Activated T-helper 9 cell treated with anti-CD3 and anti-CD28 coated beads, Interleukin-2, amount 50 U/mL, for 16 hours (primary cell): ENCODE results near the gene FZD10.

Experiments
- DNase-seq: peaks from one replicate; pipeline ENCODE4 v3.0.0-alpha.2; 2020; ENCODE audit warnings: low read depth

Gene FZD10

DNA sequence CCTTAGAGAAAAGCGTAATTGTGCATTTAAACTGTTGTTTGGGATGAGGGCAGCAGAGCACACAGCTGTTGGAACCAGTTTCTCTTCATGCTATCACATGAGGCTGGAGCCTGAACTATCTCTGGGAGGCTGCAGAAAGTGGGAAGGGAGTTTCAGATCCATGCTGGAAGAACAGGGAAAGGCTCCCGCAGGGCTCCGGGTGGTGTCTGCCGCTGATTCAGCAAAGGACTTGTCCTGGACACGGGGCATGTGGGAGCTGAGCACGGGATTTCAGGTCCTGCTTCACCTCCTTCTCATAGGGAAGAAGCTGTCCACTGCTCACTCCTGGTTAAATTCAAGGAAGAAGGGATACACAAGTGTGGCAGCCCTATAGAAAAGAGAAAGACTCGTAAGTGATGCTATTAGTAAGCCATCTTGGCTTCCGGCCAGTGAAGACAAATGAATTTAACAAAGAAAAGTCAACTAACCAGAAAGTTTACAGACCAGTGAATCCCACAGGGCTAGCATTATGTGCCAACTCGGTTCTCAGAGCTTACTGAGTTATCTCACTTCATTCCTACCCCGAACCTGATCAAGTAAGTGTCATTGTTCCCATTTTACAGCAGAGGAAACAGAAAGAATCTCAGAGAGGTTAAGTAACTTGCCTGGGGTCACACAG, 6.7 kb upstream of the FZD10 start:
- DNase-seq, result no peak

DNA sequence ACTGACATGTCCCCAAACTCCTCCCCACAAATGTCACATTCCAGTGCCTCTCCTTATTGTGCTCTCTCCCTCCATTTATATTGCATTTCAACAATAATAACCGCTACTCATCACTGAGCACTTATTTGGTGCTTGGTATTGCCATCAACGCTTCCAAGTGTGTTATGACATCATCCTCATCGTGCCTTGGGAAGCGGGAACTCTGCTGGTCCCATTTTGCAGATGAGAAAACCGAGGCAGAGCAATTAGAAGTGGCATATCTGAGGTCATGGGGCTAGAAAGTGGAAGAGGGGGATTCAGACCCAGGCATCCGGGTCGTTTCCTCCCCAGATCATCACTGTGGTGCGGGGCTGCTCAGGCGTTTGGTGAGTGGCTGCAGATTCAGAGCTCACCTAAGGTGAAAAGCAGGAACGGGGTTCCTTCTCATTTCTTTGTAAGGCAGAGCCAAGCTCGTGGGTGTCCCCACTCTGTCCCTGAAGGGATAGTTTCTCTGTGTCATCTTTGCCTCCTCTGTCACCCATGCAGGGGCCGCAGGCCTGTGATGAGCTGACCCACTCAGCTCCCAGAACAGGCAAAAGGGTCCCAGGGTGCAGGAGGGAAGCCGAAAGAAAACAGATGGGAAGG, 5.5 kb upstream of the FZD10 start:
- DNase-seq, result no peak

DNA sequence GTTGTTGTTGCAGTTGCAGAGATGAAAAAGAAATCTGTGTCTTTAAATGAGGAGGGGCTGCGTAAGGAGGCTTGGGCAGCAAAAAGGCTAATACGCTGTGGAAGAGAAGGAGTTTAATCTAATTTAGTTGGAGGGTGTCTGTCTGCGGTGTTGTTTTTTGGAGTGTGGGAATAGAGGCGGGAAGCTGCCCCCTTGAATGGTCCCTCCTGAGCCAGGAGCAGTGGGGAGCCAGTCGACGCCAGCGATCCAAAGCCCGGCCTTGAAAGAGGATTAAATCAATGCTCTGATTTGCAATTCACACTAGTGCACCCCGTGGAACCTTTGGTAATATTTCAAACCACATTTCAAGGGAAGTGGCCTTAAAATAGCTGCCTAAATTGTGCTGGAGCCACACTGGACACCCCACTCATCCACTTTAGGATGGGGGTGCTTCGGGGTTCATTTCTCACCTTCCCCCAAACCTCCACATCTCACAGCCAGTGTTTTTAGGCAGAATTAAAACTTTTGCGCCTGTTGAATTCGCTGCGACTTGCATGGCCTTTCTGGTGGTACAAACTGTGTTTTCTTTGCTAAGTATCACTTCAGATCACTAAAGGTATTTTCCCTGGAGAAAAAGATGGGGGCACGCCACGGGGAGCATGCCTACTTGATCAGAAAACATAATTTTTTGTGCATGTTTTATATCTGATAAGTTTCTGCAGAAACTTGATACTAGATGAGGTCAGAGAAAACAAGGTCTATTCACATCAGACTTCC, 4.1 kb upstream of the FZD10 start:
- no peak for DNase-seq

DNA sequence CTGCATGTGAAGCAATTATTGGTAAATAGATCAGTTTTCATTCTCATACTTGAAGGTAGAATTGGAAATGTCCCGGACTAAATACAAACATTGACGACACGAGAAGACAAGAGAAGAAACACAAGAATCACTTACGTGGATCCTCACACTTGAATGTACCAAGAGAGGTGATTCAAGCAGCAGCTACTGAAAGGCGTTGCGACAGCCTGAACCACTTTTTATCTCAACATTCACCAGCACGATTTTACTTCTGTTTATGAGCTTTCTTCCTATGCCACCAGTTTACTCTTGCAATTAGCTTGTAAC, 3.6 kb upstream of the FZD10 start:
- DNase-seq, result no peak

DNA sequence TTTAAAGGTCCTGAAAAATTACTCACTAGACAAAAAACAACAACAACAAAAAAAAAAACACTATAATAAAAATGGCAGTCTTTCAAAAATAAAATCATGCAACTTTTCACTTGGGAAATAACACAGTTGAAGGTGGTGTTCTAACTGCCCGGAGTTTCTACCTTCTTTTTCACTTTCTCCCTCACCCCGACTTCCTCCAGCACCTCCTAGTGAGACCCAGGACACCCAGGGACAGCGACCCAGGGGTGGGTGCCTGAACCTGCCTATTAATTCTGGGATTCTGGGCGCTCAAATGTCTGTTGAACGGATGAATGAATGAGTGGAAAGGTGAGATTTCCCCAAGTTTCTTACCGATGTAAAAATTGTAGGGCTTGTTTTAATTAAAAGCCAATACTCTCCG, 2.0 kb upstream of the FZD10 start:
- no peak for DNase-seq

DNA sequence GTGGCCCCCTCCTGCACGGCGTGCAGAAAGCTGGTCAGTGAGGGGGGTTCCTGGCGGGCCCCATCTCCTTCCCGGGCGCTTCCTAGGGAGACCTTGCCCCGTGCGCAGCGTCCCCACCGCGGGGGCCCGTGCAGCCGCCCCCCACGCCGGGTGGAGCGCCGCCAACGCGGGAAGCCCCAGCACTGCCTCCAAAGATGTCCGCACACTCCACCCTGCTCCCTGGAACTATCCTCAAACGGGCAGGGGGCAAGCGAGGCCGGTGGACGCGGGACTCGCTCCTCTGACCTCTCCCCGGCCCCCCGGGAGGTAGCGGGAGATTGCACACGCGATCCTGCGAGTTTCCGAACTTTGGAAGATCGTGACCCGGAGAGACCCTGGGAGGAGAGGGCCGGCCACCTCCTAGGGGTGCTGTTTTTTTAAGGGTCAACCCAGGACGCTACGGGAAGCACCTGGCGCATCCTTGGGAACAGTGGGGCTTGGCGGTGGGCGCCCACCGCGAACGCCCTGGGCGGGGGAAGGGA, 1.5 kb upstream of the FZD10 start:
- DNase-seq, result no peak

DNA sequence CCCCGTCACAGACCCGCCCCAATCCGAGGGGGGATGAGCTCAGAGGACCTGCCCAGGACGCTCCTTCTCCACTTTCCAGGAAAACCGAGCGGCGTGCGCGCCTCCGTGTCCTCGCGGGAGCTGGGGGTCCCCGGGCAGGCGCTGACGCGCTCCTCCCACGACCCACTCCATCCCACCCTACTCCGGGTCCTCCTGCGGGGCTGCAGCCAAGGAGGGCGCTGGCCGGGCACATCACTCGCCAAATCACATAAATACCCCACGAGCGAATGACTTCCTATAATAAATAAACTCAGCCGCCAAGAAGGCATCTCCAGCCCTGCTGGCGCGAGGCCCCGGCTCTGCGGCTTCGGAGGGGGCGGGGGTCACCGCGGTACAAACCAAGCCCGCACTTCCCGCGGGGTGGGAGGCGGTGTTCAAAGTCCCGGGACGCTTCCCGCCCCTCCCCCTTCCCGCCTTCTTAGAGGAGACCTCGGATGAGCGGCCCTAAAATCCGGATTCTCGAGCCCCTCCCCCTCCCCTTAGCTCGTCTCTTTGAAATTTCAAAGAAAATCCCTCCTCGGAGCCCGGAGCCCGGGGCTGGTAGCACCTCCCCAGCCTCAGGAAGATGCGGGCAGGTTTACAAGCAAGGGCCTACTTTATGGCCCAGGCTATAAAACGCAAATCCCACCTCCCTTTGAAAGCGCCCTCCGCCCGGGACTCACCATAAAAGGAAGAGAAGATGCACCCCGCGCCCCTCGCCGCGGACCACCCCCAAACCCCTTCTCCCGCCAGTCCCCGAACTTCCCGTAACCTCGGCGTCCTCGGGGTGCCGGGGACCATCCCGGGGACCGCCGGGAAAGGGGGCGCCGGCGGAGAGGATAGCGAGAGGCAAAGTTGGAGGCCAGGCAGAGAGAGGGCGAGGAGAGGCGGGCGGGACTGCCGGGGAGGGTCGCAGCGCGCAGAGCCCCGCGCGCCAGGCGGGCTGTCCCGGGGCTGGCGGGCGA, 712 bp upstream of the FZD10 start:
- DNase-seq, result no peak

DNA sequence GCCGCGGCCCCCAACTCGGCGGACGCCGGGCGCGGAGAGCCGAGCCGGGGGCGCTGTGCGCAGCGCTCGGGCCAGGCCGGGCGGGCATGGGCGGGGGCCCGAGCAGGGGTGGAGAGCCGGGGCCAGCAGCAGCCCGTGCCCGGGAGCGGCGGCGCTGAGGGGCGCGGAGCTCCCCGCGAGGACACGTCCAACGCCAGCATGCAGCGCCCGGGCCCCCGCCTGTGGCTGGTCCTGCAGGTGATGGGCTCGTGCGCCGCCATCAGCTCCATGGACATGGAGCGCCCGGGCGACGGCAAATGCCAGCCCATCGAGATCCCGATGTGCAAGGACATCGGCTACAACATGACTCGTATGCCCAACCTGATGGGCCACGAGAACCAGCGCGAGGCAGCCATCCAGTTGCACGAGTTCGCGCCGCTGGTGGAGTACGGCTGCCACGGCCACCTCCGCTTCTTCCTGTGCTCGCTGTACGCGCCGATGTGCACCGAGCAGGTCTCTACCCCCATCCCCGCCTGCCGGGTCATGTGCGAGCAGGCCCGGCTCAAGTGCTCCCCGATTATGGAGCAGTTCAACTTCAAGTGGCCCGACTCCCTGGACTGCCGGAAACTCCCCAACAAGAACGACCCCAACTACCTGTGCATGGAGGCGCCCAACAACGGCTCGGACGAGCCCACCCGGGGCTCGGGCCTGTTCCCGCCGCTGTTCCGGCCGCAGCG, 639 bp downstream of the FZD10 start:
- DNase-seq, result no peak

DNA sequence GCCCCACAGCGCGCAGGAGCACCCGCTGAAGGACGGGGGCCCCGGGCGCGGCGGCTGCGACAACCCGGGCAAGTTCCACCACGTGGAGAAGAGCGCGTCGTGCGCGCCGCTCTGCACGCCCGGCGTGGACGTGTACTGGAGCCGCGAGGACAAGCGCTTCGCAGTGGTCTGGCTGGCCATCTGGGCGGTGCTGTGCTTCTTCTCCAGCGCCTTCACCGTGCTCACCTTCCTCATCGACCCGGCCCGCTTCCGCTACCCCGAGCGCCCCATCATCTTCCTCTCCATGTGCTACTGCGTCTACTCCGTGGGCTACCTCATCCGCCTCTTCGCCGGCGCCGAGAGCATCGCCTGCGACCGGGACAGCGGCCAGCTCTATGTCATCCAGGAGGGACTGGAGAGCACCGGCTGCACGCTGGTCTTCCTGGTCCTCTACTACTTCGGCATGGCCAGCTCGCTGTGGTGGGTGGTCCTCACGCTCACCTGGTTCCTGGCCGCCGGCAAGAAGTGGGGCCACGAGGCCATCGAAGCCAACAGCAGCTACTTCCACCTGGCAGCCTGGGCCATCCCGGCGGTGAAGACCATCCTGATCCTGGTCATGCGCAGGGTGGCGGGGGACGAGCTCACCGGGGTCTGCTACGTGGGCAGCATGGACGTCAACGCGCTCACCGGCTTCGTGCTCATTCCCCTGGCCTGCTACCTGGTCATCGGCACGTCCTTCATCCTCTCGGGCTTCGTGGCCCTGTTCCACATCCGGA, 1.4 kb downstream of the FZD10 start:
- DNase-seq, result no peak

DNA sequence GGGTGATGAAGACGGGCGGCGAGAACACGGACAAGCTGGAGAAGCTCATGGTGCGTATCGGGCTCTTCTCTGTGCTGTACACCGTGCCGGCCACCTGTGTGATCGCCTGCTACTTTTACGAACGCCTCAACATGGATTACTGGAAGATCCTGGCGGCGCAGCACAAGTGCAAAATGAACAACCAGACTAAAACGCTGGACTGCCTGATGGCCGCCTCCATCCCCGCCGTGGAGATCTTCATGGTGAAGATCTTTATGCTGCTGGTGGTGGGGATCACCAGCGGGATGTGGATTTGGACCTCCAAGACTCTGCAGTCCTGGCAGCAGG, 1.9 kb downstream of the FZD10 start:
- DNase-seq, result no peak

DNA sequence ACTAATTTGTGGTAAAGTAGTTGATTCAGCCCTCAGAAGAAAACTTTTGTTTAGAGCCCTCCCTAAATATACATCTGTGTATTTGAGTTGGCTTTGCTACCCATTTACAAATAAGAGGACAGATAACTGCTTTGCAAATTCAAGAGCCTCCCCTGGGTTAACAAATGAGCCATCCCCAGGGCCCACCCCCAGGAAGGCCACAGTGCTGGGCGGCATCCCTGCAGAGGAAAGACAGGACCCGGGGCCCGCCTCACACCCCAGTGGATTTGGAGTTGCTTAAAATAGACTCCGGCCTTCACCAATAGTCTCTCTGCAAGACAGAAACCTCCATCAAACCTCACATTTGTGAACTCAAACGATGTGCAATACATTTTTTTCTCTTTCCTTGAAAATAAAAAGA, 2.7 kb downstream of the FZD10 start:
- DNase-seq, result no peak

DNA sequence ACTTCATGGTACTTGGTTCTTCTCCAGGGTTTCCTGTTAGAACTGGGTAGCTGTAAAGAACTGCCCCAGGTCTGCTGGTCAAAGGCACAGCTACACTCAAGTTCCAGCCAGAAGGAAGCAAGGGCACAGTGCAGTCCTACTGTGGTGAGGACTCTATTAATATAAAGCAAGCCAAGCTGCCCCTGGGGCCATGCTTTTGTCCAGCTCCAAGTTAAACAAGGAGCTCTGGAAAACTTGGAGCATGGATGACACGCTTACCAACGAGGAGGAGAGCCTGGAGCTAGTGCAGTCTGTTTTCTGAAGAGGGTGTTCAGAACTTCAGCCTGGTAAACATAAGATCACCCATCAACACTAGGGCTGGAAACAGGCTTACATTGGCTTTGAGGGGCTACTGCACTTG, 4.0 kb downstream of the FZD10 start:
- DNase-seq, result no peak

DNA sequence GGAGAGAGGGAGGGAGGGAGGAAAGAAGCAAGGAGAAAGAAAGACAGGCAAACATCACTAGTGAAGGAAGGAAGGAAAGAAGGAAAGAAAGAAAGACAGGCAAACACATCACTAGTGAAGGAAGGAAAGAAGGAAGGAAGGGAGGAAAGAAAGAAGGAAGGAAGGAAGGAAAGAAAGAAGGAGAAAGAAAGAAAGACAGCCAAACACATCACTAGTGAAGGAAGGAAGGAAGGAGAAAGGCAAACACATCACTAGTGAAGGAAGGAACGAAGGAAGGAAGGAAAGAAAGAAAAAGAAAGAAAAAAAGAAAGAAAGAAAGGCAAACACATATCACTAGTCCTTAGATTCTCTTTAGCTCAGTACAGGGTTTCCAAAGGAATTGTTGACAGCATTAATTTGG, 5.3 kb downstream of the FZD10 start:
- DNase-seq, result no peak

DNA sequence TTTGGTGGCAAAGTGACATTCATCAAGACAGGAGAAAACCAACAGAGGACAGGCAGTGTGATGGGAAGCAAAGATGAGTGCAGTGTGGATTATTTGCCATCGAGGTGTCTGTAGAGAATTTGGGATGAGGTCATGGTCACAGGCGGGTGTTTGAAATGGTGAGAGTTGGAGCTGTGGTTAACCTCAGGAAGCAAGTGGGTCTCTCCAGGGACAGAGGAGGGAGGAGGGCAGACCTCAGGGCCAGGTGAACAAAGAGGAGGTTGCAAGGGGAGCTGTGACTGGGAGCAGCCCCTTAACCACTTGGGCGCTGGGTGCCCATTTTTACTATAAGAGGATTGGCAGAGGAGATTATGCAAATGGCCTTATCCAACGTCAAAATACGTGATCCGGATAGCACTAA, 7.0 kb downstream of the FZD10 start:
- no peak for DNase-seq

DNA sequence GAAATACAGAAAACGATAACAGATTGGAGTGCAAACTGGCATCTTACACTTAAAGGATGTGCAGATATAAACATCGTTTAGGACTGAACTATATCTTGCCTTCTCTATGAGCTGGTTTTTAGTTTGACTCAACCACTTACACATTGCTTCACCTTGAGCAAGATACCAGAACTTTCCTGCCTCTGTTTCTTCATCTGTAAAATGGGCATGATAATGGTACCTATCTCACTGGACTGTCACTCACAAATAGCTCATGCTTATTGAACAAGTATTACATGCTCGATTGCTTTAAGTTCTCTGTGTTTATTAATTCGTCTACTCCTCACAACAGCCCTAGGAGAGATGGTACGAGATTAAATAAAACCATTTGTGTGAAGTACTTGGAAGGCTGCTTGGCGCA, 7.7 kb downstream of the FZD10 start:
- DNase-seq, result no peak

DNA sequence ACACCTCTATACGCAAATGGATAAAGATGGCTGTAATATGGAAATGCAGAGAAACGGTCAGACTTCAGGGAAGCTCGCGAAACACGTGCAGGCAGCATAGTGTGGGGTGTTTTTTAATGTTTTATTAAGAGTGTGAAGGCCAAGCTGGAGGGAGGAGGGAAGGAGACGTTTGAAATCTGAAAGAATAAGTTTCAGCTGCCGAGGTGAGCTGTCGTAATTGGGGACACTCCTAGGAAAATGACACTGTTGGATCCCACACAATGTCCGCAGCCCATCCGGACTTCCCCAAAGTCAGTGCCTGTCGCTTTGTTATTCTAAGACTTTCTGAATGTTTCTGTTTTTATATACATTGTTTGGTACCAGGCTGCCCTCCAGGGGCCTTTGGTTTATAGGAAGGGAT, 8.3 kb downstream of the FZD10 start:
- DNase-seq, result no peak

DNA sequence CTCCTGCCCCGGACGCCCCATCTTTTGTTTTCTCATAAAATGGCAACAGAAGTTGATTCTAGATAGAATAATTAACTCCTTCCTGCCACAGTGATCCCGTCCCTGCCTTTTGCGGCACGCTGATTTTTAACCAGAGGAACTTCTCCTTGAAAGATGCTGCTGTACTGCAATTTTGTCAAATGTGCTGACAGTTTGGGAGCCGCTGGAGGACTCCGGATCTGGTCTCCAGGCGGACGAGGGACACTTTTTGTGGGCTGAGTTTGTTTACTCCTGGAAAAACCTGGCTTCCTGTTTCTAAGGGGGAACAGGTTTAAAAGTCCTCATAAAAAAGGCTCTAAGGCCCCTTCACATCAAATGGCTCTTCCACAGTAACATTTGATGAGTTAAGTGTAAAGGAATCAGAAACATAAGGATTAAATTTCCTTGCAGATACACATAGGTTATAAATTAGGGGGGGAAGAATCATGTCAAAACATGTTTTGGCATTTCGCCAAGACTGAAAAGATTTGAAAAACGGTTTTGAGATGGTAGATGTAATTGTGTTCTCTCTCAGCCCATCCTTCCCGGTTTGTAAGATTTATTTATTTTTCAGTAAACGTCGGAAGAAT, 15.5 kb downstream of the FZD10 start:
- DNase-seq, result no peak

DNA sequence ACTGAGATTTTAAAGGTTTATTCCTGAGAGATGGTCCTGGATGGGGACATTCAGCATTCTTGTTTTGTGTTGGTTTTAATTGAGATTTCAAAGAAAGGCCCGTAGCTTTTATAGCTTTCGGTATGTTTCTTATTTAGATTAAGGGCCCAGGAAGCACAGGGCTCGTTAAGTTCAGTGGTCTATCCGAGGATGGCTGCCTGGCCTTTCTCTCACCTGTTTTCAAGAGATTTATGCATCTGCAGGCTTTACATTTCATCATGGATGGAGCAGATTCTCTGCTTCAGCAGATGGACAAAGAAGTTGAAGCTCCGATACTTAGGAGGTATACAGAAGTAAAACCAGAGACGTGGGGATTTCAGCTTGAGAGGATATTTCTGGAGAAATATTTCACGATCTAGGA, 16.0 kb downstream of the FZD10 start:
- DNase-seq, result no peak

DNA sequence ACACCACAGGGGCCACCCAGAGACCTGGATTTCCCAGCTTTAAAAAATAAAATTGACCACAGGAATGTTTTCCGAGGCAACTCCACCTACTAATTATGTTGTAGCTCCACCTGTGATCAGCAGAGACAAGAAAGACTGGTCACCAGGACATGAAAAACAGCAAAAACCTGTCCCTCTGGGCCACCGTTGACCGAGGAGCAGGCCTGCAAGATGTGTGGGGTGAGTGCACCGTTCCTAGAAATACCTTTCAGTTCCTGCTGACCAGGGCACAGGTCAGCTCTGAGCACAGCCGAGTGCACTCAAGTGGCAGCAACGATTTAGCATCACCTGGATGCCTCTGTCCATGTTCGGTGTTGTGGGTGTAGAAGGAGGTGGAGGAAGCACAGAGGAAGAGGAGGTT, 16.9 kb downstream of the FZD10 start:
- no peak for DNase-seq

DNA sequence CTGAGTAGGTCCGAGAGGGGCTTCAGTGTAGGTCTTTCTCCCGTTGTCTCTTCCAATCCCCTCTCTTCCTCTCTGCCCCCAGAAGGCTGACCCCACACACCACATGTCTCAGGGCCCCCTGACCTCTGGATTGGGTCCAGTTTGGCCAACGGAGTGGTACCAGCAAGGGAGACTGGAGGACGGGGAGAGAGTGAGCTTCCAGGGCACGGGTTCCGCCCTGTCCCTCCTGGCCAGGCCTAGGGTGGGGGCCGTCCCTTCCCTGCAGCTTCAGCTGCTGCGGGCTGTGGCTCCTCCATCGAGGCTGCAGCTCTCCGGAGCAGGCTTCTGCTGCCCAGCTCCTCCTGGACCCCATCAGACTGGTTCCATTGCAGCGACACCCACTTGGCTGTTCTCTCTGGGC, 17.4 kb downstream of the FZD10 start:
- no peak for DNase-seq

DNA sequence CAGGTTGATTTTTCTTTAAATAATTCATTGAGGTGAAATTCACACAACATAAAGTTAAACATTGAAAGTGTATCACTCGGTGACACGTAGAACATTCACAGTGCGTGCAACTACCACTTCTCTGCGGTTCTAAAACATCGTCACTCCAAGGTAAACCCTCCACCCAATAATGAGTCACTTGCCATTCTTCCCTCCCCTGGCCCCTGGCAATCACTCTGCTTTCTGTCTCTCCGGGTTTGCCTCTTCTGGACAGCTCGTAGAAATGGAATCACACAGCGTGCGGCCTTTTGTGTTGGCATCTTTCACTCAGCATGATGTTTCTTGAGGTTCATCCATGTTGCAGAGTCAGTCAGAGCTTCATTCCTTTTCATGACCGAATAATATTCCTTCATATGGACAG, 18.9 kb downstream of the FZD10 start:
- DNase-seq, result no peak
